ENCODE measurements around the gene NAXE.
A peak's percentile ranks its signal among the peaks of the same experiment; 100 is the strongest.
"Not testable (repeated sequence)": the region's sequence is repeated elsewhere in the genome, so short reads cannot be mapped to it uniquely, and the experiment has no call there.

NAXE gene

DNA sequence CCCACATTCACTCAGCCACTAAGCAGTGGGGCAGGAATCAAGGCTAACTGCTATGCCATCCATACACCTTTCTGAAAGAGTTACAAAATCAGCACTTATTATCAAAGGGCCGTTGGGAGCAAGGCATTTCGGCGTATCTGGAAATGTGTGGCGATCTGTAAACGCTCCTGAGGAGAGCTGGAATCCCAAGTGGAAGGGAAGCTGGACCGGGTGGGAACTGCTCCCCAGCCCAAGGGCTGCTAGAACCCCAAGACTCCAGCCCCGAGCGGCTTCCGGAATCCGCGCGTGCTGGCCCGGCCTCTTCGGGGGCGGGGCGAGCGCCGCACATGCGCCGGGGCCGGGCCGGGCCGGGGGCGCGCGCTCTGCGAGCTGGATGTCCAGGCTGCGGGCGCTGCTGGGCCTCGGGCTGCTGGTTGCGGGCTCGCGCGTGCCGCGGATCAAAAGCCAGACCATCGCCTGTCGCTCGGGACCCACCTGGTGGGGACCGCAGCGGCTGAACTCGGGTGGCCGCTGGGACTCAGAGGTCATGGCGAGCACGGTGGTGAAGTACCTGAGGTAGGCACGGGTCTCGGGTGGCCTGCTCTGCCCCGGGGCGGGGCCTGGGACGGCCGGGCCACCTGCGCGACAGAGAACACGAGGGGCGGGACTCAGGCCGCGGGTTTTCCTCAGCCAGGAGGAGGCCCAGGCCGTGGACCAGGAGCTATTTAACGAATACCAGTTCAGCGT lies at the start of gene NAXE:
NAXE (plus strand) TSS at position 345 of the 726 bp plus-strand sequence; CDS start at position 374, 29 bp downstream.
- DNase-seq (ENCODE audit: low read depth in 3 of 3, low spot score in 1 of 3), result peak in 2 of 3 donors; percentile 36 to 57

DNA sequence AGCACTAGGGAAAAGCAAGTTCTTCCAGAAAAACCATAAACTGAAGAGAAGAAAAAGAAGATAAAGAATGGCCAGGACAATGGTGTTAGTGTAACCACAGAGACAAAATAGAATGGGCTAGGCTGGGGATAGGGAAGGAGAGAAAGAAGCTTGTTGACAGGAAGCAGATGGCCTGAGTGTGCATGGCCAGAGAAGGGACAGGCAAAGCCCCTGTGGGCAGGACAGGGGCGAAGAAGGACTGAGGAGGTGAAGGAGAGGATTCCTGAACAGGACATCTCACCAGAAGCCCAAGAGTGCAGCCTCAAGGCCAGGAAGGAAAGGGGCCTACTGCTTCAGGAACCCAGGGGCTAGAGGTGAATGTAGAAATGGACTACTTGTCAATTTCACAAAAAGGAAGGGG lies 48.5 kb upstream of the NAXE start:
- no peak for DNase-seq (ENCODE audit: low read depth in 3 of 3, low spot score in 1 of 3)

- DNase-seq (ENCODE audit: low read depth in 3 of 3, low spot score in 1 of 3), result no peak
These were observed 46.9 kb upstream of the NAXE start for GRCh38 chr1:156544592-156545102.

GRCh38 chr1:156546267-156546666 lies 45.3 kb upstream of the NAXE start:
- DNase-seq (ENCODE audit: low read depth in 3 of 3, low spot score in 1 of 3), result no peak

DNA sequence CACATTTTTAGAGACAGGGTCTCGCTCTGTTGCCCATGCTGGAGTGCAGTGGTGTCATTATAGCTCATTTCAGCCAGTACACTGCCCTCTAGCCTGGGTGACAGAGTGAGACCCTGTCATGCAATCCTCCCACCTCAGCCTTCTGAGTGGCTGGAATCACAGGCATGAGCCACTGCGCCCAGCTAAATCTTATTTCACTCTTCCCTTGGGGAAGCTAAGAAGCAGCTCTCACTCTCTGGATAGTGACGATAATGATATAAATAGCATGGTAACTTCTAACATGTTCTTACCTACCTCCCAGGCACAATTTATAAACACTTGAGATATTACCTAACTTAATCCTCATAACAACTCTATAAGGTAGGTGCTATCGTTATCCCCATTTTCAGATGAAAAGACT lies 44.1 kb upstream of the NAXE start:
- no peak for DNase-seq (ENCODE audit: low read depth in 3 of 3, low spot score in 1 of 3)

GRCh38 chr1:156547982-156548381 lies 43.6 kb upstream of the NAXE start:
- DNase-seq (ENCODE audit: low read depth in 3 of 3, low spot score in 1 of 3), result no peak

GRCh38 chr1:156549390-156549789 lies 42.2 kb upstream of the NAXE start:
- no peak for DNase-seq (ENCODE audit: low read depth in 3 of 3, low spot score in 1 of 3)

DNA sequence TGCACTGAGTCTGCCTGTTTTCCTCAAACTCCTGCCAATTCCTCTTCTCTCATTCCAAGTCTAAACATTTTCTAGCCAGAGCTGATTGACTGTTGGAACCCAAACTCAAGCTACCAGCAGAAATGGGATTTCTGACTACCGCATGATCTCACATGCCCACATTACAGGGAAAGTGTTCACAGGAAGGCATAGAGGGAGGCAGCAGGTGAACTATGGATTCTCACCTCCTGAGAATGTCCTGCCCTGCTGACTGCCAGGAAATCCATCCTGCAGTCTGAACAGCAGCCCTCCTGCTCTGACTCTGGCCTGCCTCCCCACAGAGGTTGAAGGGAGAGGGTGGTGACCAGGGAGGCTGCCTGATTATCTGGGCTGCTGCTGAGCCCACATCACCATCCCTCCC lies 41.7 kb upstream of the NAXE start:
- no peak for DNase-seq (ENCODE audit: low read depth in 3 of 3, low spot score in 1 of 3)

- DNase-seq (ENCODE audit: low read depth in 3 of 3, low spot score in 1 of 3), result no peak
These were observed 41.2 kb upstream of the NAXE start for GRCh38 chr1:156550346-156550745.

DNA sequence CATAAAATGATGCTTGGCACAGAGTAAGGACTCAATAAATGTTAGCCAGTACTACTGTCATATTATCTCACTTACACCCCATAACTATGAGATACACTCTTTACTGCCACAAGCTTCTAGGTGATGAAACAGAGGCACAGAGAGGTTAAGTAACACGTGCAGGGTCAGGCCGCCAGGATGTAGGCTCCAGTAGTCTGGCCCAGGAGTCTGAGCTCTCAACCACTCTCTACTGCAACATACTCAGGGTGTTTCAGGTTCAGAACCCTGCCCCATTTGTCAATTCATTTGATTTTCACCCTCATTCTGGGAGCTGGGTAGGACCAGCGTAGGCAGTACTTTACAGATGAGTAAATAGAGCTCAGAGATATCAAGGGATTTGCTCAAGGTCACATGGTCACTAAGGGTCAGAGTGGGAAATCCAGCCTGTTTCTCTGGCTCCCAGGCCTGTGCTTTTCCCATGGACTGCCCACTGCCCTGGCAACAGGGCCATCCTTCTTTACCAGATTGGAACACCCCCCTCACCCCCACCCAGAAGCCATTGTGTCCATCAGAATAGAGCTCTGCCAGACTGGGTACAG lies 40.4 kb upstream of the NAXE start:
- no peak for DNase-seq (ENCODE audit: low read depth in 3 of 3, low spot score in 1 of 3)

DNA sequence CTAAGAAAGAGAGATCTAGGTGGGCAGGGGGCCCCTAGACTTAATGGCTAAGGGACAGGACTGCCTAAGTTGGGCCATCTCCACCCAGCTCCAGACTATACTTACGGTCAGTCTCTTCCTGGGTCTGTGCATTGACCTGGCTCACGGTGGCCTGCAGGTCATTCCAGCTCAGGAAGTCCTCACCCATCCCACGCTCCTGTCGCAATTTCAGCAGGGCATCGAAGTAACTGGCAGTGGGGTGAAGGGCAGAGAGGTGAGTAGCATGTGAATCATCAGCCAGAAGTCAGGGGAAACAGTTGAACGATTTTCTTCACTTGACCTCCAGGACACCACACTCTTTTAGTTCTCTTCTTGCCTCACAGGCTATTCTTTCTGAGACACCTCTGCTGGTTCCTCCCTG lies 39.7 kb upstream of the NAXE start:
- no peak for DNase-seq (ENCODE audit: low read depth in 3 of 3, low spot score in 1 of 3)

DNA sequence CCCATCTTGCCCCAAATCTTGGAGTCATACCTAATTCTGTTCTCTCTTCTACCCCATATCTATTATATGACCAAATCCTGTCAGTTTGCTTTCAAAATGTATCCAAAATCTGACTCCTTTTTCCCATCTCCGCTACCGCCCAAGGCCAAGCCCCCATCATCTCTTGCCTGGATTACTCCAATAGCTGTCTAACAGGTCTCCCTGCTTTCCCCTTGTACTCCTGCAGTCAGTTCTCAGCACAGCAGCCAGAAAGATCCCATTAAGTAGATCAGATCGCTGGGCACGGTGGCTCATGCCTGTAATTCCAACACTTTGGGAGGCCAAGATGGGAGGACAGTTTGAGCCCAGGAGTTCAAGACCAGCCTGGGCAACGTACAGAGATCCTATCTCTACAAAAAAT lies 39.1 kb upstream of the NAXE start:
- DNase-seq (ENCODE audit: low read depth in 3 of 3, low spot score in 1 of 3), result no peak

GRCh38 chr1:156552937-156553336 lies 38.6 kb upstream of the NAXE start:
- DNase-seq (ENCODE audit: low read depth in 3 of 3, low spot score in 1 of 3), result not testable (repeated sequence)

DNA sequence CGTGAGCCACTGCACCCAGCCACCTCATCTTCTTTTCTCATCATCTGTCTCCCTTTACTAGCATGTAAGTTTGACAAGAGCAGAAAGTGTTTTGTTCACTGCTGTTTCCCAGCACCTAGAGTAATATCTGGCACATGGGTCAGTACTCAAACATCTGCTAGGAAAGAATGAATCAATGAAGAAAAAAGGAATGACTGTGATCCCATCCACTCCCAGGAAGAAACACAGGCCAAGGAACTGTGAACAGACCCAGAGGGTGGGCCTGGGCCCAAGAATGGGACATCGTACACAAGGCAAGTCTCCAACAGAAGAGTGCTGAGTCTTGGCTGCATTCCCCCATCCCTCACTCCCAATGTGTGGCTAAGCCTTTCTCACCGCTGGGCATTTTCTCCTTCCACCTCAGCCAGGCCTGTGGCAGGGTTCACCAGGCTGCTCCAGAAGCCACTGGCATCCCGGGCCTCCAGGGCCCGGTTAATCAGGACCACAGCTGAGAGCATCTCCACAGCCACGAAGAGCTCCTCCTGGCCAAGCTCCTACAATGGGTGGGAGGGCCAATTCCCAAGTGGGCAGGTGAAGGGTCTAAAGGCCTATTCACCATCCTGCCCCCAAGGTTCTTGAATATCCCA lies 37.6 kb upstream of the NAXE start:
- DNase-seq (ENCODE audit: low read depth in 3 of 3, low spot score in 1 of 3), result no peak

DNA sequence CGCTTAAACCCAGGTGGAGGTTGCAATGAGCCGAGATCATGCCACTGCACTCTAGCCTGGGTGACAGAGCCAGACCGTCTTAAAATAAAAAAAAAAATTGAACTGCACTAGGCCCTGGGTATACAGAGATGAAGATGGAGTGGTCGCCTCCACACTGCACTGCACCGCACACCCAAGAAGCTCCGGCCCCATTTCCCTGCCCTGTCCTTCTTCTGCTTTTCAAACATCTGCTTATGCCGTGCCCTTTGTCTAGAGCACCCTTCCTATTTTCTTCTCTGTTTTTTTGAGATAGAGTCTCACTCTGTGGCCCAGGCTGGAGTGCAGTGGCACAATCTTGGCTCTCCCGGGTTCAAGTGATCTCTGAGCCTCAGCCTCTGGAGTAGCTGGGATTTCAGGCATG lies 36.6 kb upstream of the NAXE start:
- no peak for DNase-seq (ENCODE audit: low read depth in 3 of 3, low spot score in 1 of 3)

DNA sequence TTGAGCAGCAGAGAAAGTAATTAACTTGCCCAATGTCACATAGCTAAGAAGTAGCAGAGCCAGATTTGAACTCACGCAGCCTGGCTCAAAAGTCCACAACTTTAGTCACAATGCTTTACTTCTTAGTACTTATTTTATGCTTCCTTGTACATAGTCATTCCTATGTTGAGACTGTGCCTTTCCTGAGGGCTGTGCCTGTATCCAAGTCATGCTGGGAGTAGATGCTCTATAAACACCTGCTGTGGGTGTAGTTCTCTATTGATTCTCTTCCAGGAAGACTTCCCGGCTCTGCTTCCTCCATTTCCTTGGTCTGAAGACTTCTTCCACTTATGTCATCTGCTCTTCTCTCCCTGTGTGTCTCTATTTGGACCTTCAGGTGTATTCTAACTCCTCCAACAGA lies 35.9 kb upstream of the NAXE start:
- no peak for DNase-seq (ENCODE audit: low read depth in 3 of 3, low spot score in 1 of 3)

GRCh38 chr1:156556354-156556753 lies 35.2 kb upstream of the NAXE start:
- no peak for DNase-seq (ENCODE audit: low read depth in 3 of 3, low spot score in 1 of 3)

- DNase-seq (ENCODE audit: low read depth in 3 of 3, low spot score in 1 of 3), result no peak
These were observed 32.3 kb upstream of the NAXE start for GRCh38 chr1:156559086-156559796.

- no peak for DNase-seq (ENCODE audit: low read depth in 3 of 3, low spot score in 1 of 3)
These were observed 31.7 kb upstream of the NAXE start for GRCh38 chr1:156559797-156560385.

GRCh38 chr1:156560585-156561163 lies 30.9 kb upstream of the NAXE start:
- no peak for DNase-seq (ENCODE audit: low read depth in 3 of 3, low spot score in 1 of 3)

DNA sequence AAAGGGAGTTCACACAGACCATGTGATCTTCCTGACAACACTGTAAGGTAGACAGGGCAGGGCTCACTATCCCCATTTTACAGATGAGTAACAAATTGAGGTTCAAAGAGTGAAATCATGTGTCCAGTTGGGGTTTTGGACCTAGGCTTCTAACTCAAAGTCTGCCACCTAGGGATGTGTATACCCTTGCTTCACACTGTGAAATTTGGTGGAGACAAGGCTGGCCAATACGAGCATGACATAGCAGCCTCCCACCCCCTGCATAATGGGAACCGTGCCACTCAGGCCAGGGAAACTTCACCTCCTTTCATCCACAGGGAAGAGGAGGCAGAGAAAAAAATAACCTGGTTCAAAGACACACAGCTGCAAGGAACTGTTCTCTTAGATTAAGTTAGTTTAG lies 26.1 kb upstream of the NAXE start:
- DNase-seq (ENCODE audit: low read depth in 3 of 3, low spot score in 1 of 3), result no peak
